IMR-90 (cell line): ENCODE results near the gene CNPY3. TPM values are rescaled to one million over a fixed set of nuclear protein-coding genes. Genes with fewer than 3 reads are reported as not detected.

Source experiments
- ATAC-seq: fragments of 200-7000 bp; cut with Tn5 transposase; 2 replicates; pipeline ENCODE4 v1.9.1; 2020; ENCODE audit warnings: low read depth, mild to moderate bottlenecking, moderate library complexity
- BruUV-seq: library from RNA; stranded (reverse); fragments of 400-500 nt; replicated peaks from 2 replicates; lab custom pipeline; 2021; lab: Mats Ljungman, UMichigan
- CTCF ChIA-PET: fragments of 300-600 bp; formaldehyde crosslinking; extraction: SDS; loops from one replicate; lab custom pipeline; 2021; ENCODE audit warnings: antibody characterized with exemption; lab: Yijun Ruan, JAX
- POLR2A ChIA-PET: fragments of 300-600 bp; sonication (Branson Sonifier 250); formaldehyde crosslinking; loops from one replicate; lab custom pipeline; 2022; ENCODE audit warnings: antibody characterized with exemption; ENCODE audit not compliant: unreplicated experiment; lab: Charles Lee
- DNase-seq: peaks from one replicate; pipeline ENCODE4 v3.0.0; 2013
- H2AFZ ChIP-seq: replicated peaks from 2 replicates; pipeline ENCODE3; 2013; ENCODE audit warnings: low read length, mild to moderate bottlenecking; ENCODE audit not compliant: poor library complexity
- H2AK5ac ChIP-seq: 2 replicates; pipeline ENCODE4 v1.6.1; 2013; ENCODE audit warnings: low read depth, low read length, inconsistent platforms
- H2AK9ac ChIP-seq: replicated peaks from 2 replicates; pipeline ENCODE3; 2013; ENCODE audit warnings: mild to moderate bottlenecking, low read depth, low read length, moderate library complexity; ENCODE audit not compliant: poor library complexity
- H2BK120ac ChIP-seq: 2 replicates; pipeline ENCODE4 v1.6.1; 2013; ENCODE audit warnings: low read depth, low read length, inconsistent platforms
- H2BK15ac ChIP-seq: 3 replicates; pipeline ENCODE4 v1.6.1; 2013; ENCODE audit warnings: low read depth, low read length, inconsistent platforms
- H2BK20ac ChIP-seq: 2 replicates; pipeline ENCODE4 v1.6.1; 2013; ENCODE audit warnings: low read depth, mild to moderate bottlenecking, inconsistent platforms, low read length, moderate library complexity
- H2BK5ac ChIP-seq: 2 replicates; pipeline ENCODE4 v1.6.1; 2013; ENCODE audit warnings: mild to moderate bottlenecking, low read depth, low read length, inconsistent platforms; ENCODE audit not compliant: poor library complexity, severe bottlenecking
- H3K14ac ChIP-seq: replicated peaks from 2 replicates; pipeline ENCODE4 v1.6.1; 2013; ENCODE audit warnings: low read depth, low read length, inconsistent platforms
- H3K18ac ChIP-seq: 2 replicates; pipeline ENCODE4 v1.6.1; 2013; ENCODE audit warnings: low read depth, low read length, control low read depth
- H3K23ac ChIP-seq: 2 replicates; pipeline ENCODE4 v1.6.1; 2013; ENCODE audit warnings: low read depth, low read length, inconsistent platforms
- H3K27ac ChIP-seq: 2 replicates; pipeline ENCODE4 v1.5.1; 2013; ENCODE audit warnings: mild to moderate bottlenecking, control low read depth, low read length; ENCODE audit not compliant: insufficient read depth
- H3K27me3 ChIP-seq: 2 replicates; pipeline ENCODE4 v1.6.1; 2013; ENCODE audit warnings: low read length; ENCODE audit not compliant: control insufficient read depth, insufficient read depth
- H3K36me3 ChIP-seq: 2 replicates; pipeline ENCODE4 v1.6.1; 2013; ENCODE audit warnings: low read length, mixed read lengths; ENCODE audit not compliant: control insufficient read depth, insufficient read depth
- H3K4ac ChIP-seq: 2 replicates; pipeline ENCODE4 v1.6.1; 2013; ENCODE audit warnings: low read depth, low read length, inconsistent platforms
- H3K4me1 ChIP-seq: 2 replicates; pipeline ENCODE4 v1.6.1; 2013; ENCODE audit warnings: low read length, mixed read lengths; ENCODE audit not compliant: control insufficient read depth, insufficient read depth
- H3K4me2 ChIP-seq: 2 replicates; pipeline ENCODE4 v1.6.1; 2013; ENCODE audit warnings: low read depth, mild to moderate bottlenecking, control low read depth, low read length, moderate library complexity
- H3K4me3 ChIP-seq: 2 replicates; pipeline ENCODE4 v1.5.1; 2013; ENCODE audit warnings: low read depth, mild to moderate bottlenecking, control low read depth, low read length, moderate library complexity; ENCODE audit not compliant: insufficient read depth
- H3K56ac ChIP-seq: 2 replicates; pipeline ENCODE4 v1.6.1; 2013; ENCODE audit warnings: low read length, inconsistent platforms; ENCODE audit not compliant: insufficient read depth; ENCODE audit errors: extremely low read depth
- H3K79me1 ChIP-seq, 2 experiments: 2 replicates each; pipeline ENCODE4 v1.6.1; 2013; ENCODE audit warnings: low read length in 2 of 2, inconsistent platforms in 1 of 2, low read depth in 1 of 2
- H3K9ac ChIP-seq: 2 replicates; pipeline ENCODE4 v1.6.1; 2013; ENCODE audit warnings: low read depth, low read length, control low read depth
- H3K9me1 ChIP-seq: 2 replicates; pipeline ENCODE4 v1.6.1; 2013; ENCODE audit warnings: low read length, inconsistent platforms; ENCODE audit not compliant: insufficient read depth
- H3K9me3 ChIP-seq: 2 replicates; pipeline ENCODE4 v1.6.1; 2013; ENCODE audit warnings: low read length; ENCODE audit not compliant: control insufficient read depth, insufficient read depth
- H4K20me1 ChIP-seq: 2 replicates; pipeline ENCODE4 v1.6.1; 2013; ENCODE audit warnings: low read length, inconsistent platforms; ENCODE audit not compliant: insufficient read depth
- H4K5ac ChIP-seq: 2 replicates; pipeline ENCODE4 v1.6.1; 2013; ENCODE audit warnings: mild to moderate bottlenecking, low read depth, low read length, control low read depth
- H4K8ac ChIP-seq, 2 experiments: 2 replicates each; pipeline ENCODE4 v1.6.1; 2013; ENCODE audit warnings: low read depth in 2 of 2, low read length in 2 of 2, control low read depth in 1 of 2, inconsistent platforms in 1 of 2
- H4K91ac ChIP-seq: 2 replicates; pipeline ENCODE4 v1.6.1; 2013; ENCODE audit warnings: low read depth, low read length, inconsistent platforms; ENCODE audit not compliant: insufficient read depth
- SMC3 ChIP-seq: fragments of 150-350 bp; IDR thresholded peaks from 2 replicates; pipeline ENCODE4 v1.6.1; 2016; ENCODE audit warnings: low read depth, mild to moderate bottlenecking, antibody characterized with exemption, low read length, moderate library complexity
- WGBS, 2 experiments: methylation state at CpG; one replicate each; pipeline versions ENCODE4 v1.1.5 to v1.1.7; 2013; ENCODE audit warnings: missing lambda C conversion rate in 2 of 2; ENCODE audit not compliant: insufficient read length in 1 of 2; ENCODE audit errors: extremely low coverage in 2 of 2; 5-methylcytosine and 5-hydroxymethylcytosine counted together
- dilution Hi-C: fragments of 300-500 bp; cut with HindIII; formaldehyde crosslinking; loops from one replicate; pipeline ENCODE4 v1.14.3; 2018; ENCODE audit warnings: low sequenced_read_pairs; ENCODE audit not compliant: unreplicated experiment
- in situ Hi-C: fragments of 300-500 bp; cut with MboI; formaldehyde crosslinking; loops from 3 replicates; pipeline ENCODE4 v1.14.3; 2019; ENCODE audit warnings: low sequenced_read_pairs, inconsistent platforms, mixed read lengths
- intact Hi-C: fragments of 100-400 bp; cut with micrococcal nuclease; formaldehyde crosslinking; loops from 2 replicates; pipeline ENCODE4 v1.10.0; 2022
- polyA plus RNA-seq, 3 experiments: library from polyadenylated mRNA; depleted of rRNA; stranded (reverse); fragments of >200 nt; gene quantifications; 2 replicates each; pipeline ENCODE4 v1.2.3, GENCODE V29; 2012; ENCODE audit warnings: low replicate concordance in 1 of 3
- total RNA-seq: library from RNA; depleted of rRNA; stranded (reverse); fragments of >200 nt; gene quantifications from 2 replicates; pipeline ENCODE4 v1.2.3, GENCODE V29; 2012

Gene CNPY3
- total and polyA plus RNA-seq, 2 of the 4 experiments (the other 2 are of a cell fraction) = 13.3 to 39.2 TPM

DNA sequence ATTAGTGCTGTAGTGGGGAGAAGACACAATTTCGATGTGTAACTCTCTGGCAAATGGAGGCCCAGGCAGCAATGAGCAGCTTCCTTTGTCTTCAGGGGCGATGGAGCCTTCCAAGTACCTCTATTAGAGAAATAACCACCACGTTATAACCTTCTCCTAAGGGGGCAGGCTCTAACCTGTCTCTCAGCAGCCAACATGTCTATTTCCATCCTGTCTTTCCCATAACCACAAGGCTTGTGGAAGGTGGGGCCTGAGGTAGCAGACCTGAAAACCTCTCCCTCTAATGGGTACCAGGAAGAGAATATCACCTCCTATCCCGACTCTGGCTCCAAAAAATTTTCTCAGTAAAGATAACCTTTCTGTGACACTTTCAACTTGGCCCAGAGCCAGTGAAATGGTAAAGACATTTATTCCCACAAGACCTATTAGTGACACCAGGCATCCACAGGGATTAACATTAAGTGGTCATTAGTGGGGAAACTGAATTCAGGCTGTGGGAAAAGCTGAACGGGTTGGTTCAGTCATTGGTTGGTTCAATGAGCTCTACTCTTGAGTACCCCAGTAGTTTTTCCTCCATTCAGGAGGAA lies 45.7 kb downstream of the CNPY3 start:
- no peak overlapping the region for H4K5ac ChIP-seq
- H3K79me1 ChIP-seq = peaks cover 11 to 61% of the 10 kb centered on the region in 2 experiments
- H3K4ac ChIP-seq = no peak overlapping the region
- intact Hi-C loops (loop anchor here (5.0 kb wide), 1 partner anchor 73 kb away; no protein-coding TSS in a partner anchor), in situ Hi-C loops (loop anchor here (5.0 kb wide), 1 partner anchor 43 kb away; no protein-coding TSS in a partner anchor), dilution Hi-C loops (no loop called here)
- no peak overlapping the region for H2AK5ac ChIP-seq
- DNase-seq (no peak), ATAC-seq (no peak)
- no peak overlapping the region for H4K91ac ChIP-seq
- no peak overlapping the region for H3K23ac ChIP-seq
- no peak overlapping the region for H3K14ac ChIP-seq
- no peak overlapping the region for H4K8ac ChIP-seq
- H2AK9ac ChIP-seq = no peak overlapping the region
- no peak overlapping the region for H2BK120ac ChIP-seq
- H3K9me1 ChIP-seq = peaks cover 26% of the 10 kb centered on the region
- no peak overlapping the region for H3K27ac ChIP-seq
- no peak overlapping the region for H2BK5ac ChIP-seq
- peaks cover 9% of the 10 kb centered on the region for H3K36me3 ChIP-seq
- no peak overlapping the region for H2BK20ac ChIP-seq
- peaks cover 14% of the 10 kb centered on the region; the same call in 1 of the 2 replicates for H4K20me1 ChIP-seq
- no peak for TF ChIP-seq SMC3
- H3K9me3 ChIP-seq = no peaks in the 10 kb centered on the region
- ChIA-PET POLR2A (interaction anchor here (0.6 kb wide), 1 partner anchor 145 kb away, joined by 3 read pairs; no protein-coding TSS in a partner anchor), CTCF (interaction anchor here (0.6 kb wide), 1 partner anchor 60 kb away, joined by 5 read pairs; no protein-coding TSS in a partner anchor)
- no peak overlapping the region for H3K18ac ChIP-seq
- no peak overlapping the region for H3K4me3 ChIP-seq
- no peak overlapping the region for H2BK15ac ChIP-seq
- no TSS peak for BruUV-seq
- H3K9ac ChIP-seq = no peak overlapping the region
- H3K4me2 ChIP-seq = no peak overlapping the region
- no peak overlapping the region for H3K56ac ChIP-seq
- no CpG with 5 or more reads among the region's 5 CpGs for WGBS, 2 experiments
- no peaks in the 10 kb centered on the region for H3K27me3 ChIP-seq
- H2AFZ ChIP-seq = no peak overlapping the region
- peaks cover 14% of the 10 kb centered on the region for H3K4me1 ChIP-seq
